HG02943 (cell line): ENCODE measurements around the gene KCNQ4.

Source experiments
- ATAC-seq: cut with Tn5 transposase; IDR thresholded peaks from one replicate; pipeline ENCODE4 v1.9.1; 2021; ENCODE audit warnings: mild to moderate bottlenecking, low read depth, moderate library complexity; ENCODE audit not compliant: unreplicated experiment

The KCNQ4 gene

DNA sequence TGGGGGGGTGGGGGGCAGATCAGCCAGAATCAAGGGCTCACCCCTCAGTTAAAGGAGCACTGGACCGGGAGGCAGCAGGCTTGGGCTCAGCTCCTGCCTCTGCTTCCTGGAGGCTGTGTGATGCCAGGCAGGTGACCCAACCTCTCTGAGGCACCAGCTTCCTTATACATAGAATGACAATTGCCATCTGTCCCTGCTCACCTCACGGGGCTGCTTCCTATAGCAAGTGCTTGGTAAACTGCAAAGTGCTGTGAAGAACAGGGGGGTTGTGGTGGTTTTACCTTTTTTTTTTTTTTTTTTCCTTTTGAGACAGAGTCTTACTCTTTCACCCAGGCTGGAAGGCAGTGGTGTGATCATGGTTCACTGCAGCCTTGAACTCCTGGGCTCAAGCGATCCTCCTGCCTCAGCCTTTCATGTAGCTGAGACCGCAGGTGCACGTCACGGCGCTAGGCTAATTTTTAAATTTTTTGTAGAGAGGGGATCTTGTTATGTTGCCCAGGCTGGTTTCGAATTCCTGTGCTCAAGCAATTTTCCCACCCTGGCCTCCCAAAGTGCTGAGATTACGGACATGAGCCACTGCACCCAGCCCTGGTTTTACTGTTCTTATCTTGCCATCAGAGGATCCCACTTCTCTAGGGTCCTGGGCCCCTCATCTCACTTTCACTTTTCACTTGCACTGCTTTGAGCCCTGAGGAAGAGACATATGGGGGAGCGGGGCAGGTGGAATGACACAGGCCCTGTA lies 11.6 kb downstream of the KCNQ4 start:
- no peak for ATAC-seq

DNA sequence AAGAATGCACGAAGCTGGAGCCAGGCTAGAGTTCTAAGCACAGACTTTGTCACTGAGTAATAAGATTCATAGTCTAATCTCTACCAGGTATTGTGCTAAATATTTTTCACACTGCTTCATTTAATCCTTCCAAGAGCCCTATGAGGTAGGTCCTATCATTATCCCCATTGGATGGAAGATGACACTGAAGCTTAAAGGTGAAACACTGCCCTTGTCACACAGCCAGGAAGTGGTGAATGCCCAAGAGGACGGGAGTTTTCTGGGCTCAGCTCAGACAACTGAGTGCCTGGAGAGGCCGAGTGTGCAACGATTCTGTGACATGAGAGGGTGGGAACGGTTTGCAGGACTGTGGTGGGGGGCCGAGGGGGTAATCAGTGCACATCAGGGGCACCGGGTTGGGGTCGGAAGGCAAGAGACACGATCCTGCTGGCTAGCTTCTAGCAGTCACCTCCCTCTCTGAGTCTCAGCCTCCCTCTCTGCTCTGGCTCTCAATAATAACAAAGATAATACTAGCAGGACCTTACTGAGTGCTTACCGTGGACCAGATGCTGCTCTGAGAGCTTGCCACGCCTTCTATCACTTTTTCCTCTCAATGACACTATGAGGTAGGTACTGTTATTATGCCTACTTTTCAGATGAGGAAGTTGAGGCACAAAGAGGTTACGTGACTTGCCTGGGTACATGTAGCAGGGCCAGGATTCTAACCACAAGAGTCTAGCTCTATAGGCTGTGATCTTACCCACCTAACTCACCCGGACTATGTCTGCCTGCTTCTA lies 12.4 kb downstream of the KCNQ4 start:
- ATAC-seq, result no peak

DNA sequence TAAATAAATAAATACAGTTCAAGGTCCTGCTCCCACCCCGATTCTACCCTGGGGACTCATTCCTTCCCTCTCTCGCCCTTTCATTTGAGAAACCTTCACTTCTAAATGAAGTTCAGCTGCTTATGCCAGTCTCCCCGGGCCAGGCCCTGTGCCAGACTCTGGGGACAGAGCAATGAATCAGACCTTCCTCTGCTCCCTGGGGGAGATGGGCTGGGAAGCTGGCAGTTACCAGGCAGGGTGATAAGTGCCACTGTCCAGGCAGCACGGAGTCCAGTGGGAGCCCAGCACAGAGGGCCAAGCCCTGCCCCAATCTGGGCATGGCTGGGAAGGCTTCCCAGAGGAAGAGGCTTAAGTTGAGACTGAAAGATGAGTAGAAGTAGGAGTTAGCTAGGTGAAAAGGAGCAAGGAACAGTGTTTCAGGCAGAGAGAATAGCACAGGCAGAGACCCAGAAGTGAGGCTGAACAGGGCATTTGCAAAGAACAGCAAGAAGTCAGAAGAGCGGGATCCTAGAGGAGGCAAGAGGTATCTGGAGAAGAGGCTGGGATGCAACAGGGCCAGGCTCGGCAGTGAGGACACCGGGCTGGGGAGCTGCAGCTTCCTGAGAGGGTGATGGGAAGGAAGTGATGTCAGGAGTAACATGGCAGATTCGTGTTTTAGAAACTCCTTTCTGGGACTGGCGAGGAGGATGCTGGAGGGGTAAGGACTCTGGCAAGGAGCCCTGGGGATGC lies 13.5 kb downstream of the KCNQ4 start:
- ATAC-seq, result no peak

DNA sequence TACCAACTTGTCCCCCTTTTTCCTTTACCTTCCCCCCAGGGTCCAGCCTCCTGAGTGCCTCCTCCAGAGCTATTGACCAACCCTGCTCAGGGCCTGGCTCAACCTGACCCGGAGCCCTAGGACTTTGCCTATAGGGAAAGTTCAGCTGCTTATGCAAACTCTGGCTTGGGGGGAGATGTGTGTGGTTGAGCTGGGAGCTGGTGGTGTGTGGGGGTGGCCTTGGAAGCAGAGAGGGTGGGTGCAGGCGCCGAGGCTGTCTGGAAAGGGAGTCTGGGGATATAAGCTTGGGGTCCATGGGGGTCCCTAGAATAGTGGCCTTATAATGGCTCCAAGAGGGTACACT lies 14.1 kb downstream of the KCNQ4 start:
- ATAC-seq, result no peak

DNA sequence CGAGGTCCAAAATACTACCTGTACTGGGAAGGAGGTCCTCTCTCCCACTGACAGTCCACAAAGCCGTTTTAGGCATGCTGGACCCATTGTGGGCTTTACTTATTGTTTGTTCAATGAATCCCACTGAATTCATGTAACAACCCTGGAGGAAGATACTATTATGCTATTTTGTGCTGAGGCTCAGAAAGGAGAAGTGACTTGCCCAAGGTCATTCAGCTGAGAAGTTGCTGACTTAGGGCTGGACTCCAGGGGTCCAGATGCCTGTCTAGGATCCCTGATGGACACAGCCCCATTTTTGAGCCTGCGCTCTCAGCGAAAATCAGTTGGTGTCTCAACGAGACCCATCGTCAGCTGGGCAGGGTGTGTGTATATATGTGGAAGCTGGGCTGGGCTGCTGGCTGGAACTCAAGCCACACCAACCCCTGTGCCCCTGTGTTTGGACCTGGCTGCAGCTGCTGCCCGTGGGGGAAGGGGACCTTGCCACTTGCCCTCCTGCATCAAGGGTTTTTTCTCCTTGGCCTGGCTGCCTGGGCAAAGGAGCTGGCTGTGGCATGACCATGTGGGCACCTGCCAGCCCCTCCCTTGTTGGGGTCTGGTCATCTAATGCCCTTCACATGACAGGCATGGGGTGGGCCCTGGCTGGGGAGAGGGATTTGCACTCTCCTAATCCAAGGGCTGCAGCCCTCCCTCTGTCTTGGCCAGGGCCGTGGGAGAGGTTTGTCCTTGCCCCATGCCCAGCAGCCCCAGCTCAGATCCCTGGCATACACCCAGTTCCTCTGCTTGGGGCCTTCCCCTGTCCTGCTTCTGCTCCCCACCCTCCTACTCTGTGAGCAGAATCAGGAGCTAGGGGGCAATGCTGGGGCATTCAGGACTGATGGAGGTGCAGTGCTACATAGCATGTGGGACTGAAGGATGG lies 15.0 kb downstream of the KCNQ4 start:
- ATAC-seq, result no peak

DNA sequence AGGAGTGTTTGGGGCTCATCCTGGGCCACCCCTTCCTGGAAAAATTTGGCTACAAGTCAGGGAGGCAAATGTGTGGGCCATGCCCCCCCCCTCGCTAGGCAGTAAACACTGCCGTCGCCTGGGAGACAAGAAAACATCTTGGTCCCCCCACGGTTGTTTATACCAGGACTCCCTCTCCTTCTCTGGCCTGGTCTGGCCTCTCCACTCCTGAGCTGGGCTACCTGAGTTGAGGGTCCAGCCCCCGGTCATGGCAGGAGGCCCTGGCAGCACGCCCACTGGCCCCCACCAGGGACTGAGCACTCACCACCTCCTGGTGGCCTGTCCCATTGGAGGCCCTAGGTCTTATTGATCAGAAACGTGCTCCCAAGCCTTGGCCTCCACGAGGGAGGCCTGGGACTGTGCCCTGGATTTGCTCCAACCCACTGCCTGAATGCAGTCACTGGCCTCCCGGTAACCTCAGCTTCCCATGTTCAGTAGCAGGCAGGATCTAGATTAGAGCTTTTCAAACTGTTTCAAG lies 15.8 kb downstream of the KCNQ4 start:
- no peak for ATAC-seq

DNA sequence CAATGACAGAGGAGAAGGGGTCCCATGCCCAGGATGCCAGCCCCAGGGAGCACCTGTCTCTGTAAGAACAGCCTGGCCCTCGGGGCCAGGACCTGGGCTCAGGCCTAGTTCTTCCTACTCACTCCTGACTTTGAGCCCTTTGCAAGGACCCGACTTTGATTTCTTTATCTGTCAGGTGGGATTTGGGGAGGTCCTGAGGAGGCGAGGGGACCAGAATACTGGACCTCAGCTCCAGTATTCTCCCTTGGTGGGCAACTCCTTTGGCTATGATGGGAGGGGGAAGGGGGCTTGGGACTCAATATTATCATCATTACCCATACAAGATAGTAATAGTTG lies 18.1 kb downstream of the KCNQ4 start:
- ATAC-seq, result no peak

DNA sequence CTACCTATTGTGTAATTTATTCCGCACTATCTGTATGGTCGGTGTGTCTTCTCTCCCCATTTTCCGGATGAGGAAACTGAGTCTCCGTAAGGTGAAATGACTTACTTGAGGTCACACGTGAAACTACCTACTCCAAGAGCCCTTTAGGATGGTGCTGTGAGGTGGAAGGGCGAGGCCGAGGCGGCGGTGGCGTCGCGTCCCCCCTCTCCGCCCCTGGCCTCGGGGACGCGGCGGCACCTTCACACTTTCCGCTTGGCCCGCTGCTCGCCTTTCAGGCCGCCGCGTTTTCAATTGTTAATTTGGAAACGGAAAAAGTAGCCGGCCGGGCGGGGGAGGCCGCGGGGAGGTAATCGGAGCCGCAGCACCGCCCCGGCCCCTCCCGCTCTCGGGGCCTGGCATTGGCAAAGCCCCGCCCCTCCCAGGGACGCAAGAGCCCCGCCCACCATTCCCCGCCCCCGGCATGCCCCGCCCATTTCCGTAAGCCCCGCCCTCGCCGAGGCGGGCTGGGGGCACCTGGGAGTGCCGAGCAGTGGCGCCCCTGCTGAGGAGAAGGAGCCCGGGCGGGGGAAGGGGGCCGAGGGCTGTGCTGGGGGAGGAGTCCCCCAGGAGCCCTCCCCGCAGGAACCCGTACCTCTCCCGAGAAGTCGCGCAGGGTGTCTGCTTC lies 18.6 kb downstream of the KCNQ4 start:
- no peak for ATAC-seq

DNA sequence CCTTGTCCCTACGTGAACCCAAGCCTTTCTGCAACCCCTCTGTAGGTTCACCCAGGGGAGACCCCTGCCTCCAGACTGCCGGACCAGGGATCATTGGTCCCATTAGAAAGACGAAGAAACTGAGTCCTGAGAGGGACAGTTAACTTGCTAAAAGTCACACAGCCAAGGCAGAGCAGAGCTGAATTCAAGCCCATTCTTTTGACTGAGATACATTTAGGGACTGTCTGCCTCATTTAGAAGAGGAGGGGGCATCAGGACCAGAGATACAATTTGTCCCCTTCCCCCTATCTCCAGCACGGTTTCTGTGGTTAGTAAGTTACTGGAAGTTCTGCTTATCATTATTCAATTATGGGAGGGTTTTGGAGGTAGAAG lies 19.1 kb downstream of the KCNQ4 start:
- no peak for ATAC-seq

DNA sequence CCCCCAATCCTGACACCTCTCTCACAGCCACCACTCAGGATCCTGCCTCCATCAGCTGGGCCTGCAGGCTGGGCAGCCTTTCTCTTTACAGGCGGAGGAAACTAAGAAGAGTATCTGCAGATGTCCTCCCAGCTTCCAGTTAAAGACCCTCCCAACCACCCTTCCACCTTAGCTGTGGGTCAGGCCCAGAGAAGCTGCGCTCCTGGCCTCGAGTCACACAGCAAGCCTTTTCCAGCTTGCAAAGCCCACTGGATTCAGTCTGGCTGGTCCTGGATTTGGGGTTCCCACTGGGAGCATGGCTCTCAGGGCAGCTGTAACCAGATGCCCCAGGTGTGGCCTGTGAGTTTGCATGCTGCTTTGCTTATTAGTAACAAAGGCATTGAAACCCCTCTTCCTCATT lies 19.9 kb downstream of the KCNQ4 start:
- no peak for ATAC-seq

DNA sequence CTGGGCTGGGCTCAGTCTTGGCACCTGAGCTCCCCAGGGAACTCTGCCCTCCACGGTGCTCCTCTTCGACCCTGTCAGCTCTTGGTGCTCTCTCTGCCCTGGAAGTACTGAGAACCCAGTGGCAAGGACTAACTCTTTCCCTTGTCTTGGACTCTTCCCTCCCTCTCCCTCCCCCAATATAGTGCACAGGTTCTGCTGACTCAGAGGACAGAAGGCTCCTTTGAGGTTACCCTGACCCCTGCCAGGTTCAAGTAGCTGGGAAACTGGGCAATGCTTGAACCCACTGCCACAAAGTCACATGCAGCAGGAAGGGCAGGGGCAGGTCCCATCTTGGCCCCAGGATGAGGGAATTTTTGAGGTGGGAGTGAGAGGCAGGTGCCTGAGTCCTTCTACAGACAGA lies 20.3 kb downstream of the KCNQ4 start:
- ATAC-seq, result no peak

DNA sequence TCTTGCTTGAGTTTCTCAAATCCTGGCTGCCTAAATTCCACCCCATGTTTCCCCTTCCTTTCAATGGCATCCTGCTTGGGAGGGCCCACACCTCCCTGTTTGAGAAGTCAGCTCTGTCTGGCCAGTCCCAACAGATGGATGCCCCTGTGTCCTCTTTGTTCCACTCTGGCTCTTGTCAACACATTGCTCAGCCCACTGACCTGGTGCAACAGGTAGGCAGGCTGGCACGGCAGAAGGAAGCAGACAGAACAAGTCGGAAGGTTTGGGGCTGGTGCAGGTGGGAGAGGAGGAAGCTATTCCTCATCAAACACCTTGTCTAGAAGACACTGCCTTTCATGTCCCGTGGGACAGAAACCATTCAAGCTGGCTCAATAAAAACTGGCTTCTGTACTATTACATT lies 22.7 kb downstream of the KCNQ4 start:
- ATAC-seq, result no peak

DNA sequence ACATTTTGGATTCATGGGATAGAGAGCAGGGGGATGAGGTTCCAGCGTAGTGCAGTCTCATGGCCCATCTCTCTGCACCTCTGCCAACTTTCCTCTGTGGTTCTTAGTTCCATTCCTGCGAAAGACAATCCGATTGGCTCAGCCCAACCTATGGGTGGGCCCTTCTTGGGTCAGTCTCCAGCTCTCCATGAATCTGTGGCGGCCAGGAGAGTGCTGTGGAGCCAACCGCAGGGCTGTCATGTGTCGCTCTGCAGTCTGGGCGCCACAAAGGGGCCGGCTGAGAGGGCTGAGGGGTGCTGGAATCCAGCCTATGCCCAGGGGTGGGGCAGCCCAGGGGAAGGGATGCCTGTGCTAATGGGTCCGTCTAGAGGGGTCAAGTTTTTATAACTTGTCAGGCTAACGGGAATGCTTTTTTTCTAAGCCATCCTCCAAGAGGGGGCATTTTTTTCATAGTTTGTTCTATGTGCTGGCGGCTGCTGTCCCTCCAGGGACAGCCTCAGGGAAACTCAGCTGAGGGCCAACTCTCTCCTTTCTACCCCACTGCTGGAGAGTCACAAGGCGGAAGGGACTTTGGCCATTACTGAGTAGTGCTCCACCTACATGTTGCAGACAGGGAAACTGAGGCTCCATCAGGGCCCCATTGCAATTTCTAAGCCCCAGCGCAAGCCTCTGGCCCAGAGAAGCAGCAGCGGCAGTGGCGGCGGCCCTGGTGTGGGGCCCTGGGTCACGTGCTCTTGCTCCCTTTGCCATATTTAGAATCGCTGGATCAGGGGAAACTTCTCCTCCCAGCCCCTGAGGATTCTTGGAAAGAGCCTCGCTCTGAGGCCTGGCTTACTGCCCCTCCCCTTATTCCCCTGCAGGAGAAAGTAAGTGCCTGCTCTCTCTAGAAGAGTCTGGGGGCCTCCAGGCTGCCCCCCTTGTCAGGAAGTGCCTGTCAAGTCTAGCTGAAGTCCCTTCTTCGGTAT lies 23.4 kb downstream of the KCNQ4 start:
- no peak for ATAC-seq

DNA sequence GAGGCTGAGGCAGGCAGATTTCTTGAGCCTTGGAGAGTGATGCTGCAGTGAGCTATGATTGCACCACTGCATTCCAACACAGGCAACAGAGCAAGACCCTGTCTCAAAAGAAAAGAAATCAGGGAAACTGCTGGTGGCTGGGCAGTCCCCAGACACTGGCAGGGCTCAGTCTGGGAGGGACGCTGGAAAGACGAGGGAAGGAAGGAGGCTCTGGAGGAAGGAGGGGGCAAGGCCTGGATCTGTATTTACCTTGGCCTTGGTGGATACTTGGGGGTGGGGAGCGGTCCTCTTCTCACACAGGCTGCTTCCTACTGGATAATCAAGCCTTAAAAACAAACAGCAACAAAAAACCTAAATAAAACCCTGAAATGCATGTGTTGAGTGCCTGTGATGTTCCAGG lies 24.4 kb downstream of the KCNQ4 start:
- ATAC-seq, result no peak

DNA sequence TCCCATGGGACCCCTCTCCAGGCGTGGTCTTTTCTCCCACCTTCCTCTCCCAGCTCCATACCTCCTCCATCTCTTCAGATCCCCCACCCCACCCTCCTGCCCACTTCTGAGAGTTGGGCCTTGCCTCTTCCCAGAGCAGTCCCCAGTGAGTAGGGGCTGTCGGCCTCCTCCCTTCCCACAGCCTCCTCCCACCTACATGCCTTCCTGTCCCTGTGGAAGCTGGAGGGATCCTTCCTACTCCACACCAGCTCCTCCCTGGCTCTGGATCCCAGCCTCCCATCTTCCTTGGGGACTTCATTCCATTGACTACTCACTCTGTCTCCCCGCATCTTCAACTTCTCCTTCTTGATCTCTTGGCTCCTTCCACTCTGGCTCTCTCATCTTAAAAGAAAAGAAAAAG lies 24.9 kb downstream of the KCNQ4 start:
- no peak for ATAC-seq

DNA sequence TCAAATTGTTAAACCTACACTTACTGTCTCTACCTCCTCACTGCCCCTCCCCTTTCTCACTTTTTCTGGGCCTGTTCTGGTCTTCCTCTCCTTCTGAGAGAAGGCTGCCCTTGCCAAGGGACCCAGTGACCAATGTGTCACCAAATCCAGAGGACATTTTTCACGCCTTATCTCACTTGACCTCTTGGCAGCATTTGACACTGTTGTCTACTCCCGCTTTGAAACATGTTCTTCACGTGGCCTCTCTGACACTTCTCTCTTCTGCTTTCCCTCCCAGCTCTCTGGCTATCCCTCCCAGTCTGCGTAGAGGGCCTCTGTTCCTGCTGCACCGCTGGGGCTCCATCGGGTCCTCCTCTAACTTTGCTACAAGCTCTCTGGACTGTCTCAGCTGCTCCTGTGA lies 25.3 kb downstream of the KCNQ4 start:
- ATAC-seq, result no peak

DNA sequence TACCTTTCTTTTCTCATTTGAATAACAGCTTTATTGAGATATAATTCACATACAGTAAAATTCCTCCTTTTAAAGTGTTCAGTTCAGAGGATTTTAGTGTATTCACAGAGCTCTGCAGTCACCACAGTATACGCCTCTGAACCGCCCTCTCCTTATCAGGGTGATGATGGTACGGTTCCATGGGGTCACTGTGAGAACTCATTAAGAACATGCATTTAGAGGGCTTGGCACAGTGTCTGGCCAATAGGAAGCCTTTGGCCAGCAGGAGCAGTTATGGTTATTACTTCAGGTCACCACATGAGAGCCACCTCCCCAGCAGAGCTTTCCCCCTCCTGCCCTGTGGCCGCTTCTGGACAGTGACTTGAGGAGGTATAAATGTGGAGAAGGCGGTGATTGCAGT lies 27.3 kb downstream of the KCNQ4 start:
- ATAC-seq, result no peak

DNA sequence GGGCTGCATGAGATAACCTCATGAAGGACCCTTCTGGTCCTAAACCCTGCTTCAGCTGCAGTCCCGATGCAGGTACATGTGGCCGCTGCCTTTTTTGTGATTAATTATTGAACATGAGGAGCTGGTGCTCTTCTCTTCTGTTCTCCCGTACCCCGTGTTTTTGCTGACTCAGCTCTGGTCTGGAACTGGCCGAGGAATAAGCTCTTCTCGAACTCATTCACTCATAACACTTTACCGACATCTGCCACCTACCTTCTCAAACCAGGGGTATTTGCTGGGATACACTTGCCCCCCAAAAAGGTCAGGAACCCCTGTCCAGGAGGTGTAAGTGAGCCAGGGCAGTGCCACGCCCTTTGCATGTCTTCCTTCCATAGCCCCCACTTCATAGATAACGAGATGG lies 31.8 kb downstream of the KCNQ4 start:
- no peak for ATAC-seq

DNA sequence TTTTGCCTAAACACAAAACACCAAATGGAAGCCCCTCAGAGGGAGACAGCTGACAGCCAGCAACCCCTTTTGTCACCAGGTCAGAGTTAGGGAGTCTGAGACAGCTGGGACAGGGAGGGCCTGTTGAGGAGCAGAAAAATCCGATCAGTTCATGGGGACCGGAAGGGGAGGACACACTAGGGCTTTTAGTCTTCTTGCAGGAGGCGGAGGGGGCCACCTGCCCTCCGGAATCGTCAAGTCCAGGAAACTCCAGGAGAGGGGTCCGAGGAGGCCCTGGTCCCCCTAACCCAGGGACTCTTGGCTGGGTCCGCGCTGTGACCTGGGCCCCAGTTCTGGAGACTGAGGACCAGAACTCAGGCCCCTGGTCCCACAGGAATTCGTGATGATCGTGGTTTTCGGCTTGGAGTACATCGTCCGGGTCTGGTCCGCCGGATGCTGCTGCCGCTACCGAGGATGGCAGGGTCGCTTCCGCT lies 34.2 kb downstream of the KCNQ4 start:
- ATAC-seq, result no peak
